Left renal pelvis (tissue), 4 donors: ENCODE data around the gene LCAT. TPM values are rescaled to one million over a fixed set of nuclear protein-coding genes. Genes with fewer than 3 reads are reported as not detected.
"Not testable (repeated sequence)": the region's sequence is repeated elsewhere in the genome, so short reads cannot be mapped to it uniquely, and the experiment has no call there.

Source experiments
- DNase-seq, 4 donors: peaks; one replicate each; pipeline ENCODE4 v3.0.0-alpha.2; 2013; ENCODE audit warnings: low read depth in 4 of 4, low spot score in 3 of 4
- polyA plus RNA-seq, 4 donors: library from polyadenylated mRNA; unstranded; fragments of 120-200 nt; gene quantifications; one replicate each; pipeline ENCODE4 v1.2.1, GENCODE V29; 2013; ENCODE audit not compliant: insufficient read length in 4 of 4

The LCAT gene
- polyA plus RNA-seq, 4 donors = 13.1 to 29.4 (median 23.7) TPM

GRCh38 chr16:67917140-67917851 is 26.6 kb downstream of the LCAT start:
- DNase-seq = no peak

- DNase-seq = no peak
These were observed 27.8 kb downstream of the LCAT start for GRCh38 chr16:67915831-67916723.

- DNase-seq = not testable (repeated sequence)
These were observed 28.5 kb downstream of the LCAT start for GRCh38 chr16:67915496-67915769.

- DNase-seq = no peak
These were observed 29.0 kb downstream of the LCAT start for GRCh38 chr16:67914758-67915495.

- DNase-seq = no peak
These were observed 33.8 kb downstream of the LCAT start for GRCh38 chr16:67910158-67910557.

- DNase-seq = no peak
These were observed 34.7 kb downstream of the LCAT start for GRCh38 chr16:67909056-67909742.

GRCh38 chr16:67907397-67908180 is 36.3 kb downstream of the LCAT start:
- no peak for DNase-seq

GRCh38 chr16:67902831-67903230 is 41.1 kb downstream of the LCAT start:
- no peak for DNase-seq

GRCh38 chr16:67901734-67902133 is 42.2 kb downstream of the LCAT start:
- no peak for DNase-seq

GRCh38 chr16:67897231-67897630 is 46.7 kb downstream of the LCAT start:
- no peak for DNase-seq

- no peak for DNase-seq
These were observed 50.0 kb downstream of the LCAT start for GRCh38 chr16:67893743-67894399.

GRCh38 chr16:67892899-67893742 is 50.8 kb downstream of the LCAT start, which contains the start of gene PSKH1:
Gene PSKH1 (plus strand): TSS chr16:67893254. CDS start chr16:67908750, 15,496 bp downstream.
- DNase-seq = peak; percentile 81 to 93 (median 86)

GRCh38 chr16:67892375-67892774 is 51.5 kb downstream of the LCAT start:
- no peak for DNase-seq

Other genes with a start within 250 kb of the LCAT start
- gene GFOD2, start 224.8 kb downstream of the LCAT start, polyA plus RNA-seq = 10 to 100 TPM; 17.7 to 24.5 (median 20.7) TPM
- gene RANBP10, start 137.6 kb downstream of the LCAT start, polyA plus RNA-seq = 10 to 100 TPM; 19.2 to 31.1 (median 21.8) TPM
- 1 to 10 TPM; 2.9 to 9.8 (median 7.1) TPM for gene TSNAXIP1, start 137.2 kb downstream of the LCAT start, polyA plus RNA-seq
- 10 to 100 TPM; 27.7 to 34.1 (median 29.6) TPM for gene THAP11, start 101.8 kb downstream of the LCAT start, polyA plus RNA-seq
- gene NUTF2, start 97.2 kb downstream of the LCAT start, polyA plus RNA-seq = 100 to 1,000 TPM; 103 to 128 (median 126) TPM
- 10 to 100 TPM; 41.2 to 60.4 (median 44.7) TPM for gene CENPT, start 96.4 kb downstream of the LCAT start, polyA plus RNA-seq
- gene EDC4, start 71.1 kb downstream of the LCAT start, polyA plus RNA-seq = 100 to 1,000 TPM in 1 of 4 donors, 10 to 100 TPM in 3; 67.0 to 106 (median 83.7) TPM
- under 1 TPM in 3 of 4 donors, not detected in 1; 0.39 to 0.94 (median 0.93) TPM for gene NRN1L, start 59.2 kb downstream of the LCAT start, polyA plus RNA-seq
- 10 to 100 TPM; 31.0 to 36.4 (median 34.3) TPM for gene PSKH1, start 50.9 kb downstream of the LCAT start, polyA plus RNA-seq
- gene CTRL, start 12.3 kb downstream of the LCAT start, polyA plus RNA-seq = 1 to 10 TPM; 2.4 to 9.4 (median 5.6) TPM
- gene PSMB10, start 7.3 kb downstream of the LCAT start, polyA plus RNA-seq = 10 to 100 TPM; 20.3 to 31.6 (median 22.8) TPM
- 10 to 100 TPM; 32.7 to 61.6 (median 38.5) TPM for gene SLC12A4, start 24.5 kb upstream of the LCAT start, polyA plus RNA-seq
- under 1 TPM in 2 of 4 donors, not detected in 2; 0.07 to 0.09 TPM for gene DPEP3, start 36.4 kb upstream of the LCAT start, polyA plus RNA-seq
- gene DPEP2, start 55.4 kb upstream of the LCAT start, polyA plus RNA-seq = 1 to 10 TPM in 2 of 4 donors, under 1 TPM in 2; 0.54 to 1.2 (median 0.94) TPM
- gene DPEP2NB, start 71.8 kb upstream of the LCAT start, polyA plus RNA-seq = not detected
- 10 to 100 TPM in 1 of 4 donors, 1 to 10 TPM in 3; 6.6 to 10.1 (median 9.4) TPM for gene DDX28, start 79.1 kb upstream of the LCAT start, polyA plus RNA-seq
- 10 to 100 TPM in 3 of 4 donors, 1 to 10 TPM in 1; 9.8 to 15.8 (median 15.5) TPM for gene DUS2, start 79.2 kb upstream of the LCAT start, polyA plus RNA-seq
- gene NFATC3, start 141.2 kb upstream of the LCAT start, polyA plus RNA-seq = 10 to 100 TPM; 32.0 to 38.1 (median 35.0) TPM